ENCODE data around the gene SLC12A6.

DNA sequence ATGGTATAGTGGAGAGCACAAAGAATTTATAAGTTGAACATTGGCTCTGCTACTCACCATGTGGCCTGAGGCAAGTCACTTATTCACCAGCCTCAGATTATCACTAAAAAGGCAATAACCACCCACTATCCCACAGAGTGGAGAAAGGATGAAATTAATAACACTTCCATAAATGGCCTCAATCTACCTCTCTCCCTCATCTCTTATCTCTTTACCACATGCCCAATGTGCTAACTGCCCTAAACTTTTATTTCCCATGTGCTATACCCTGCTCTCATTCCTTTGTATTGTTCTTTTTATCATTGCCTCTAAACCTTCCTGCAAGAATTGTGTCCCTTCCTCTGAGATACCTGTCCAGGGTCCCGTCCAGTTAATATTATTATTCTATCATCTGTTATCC, 26.0 kb downstream of the SLC12A6 start:
- TF ChIP-seq POLR2A (IDR thresholded peaks at IDR 0.05) (no peak), CTCF (IDR thresholded peaks at IDR 0.05) (no peak)
